ENCODE results near the gene AHI1.

- TF ChIP-seq, protein P1, sequence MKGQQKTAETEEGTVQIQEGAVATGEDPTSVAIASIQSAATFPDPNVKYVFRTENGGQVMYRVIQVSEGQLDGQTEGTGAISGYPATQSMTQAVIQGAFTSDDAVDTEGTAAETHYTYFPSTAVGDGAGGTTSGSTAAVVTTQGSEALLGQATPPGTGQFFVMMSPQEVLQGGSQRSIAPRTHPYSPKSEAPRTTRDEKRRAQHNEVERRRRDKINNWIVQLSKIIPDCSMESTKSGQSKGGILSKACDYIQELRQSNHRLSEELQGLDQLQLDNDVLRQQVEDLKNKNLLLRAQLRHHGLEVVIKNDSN (CRISPR knock-in tag; IDR thresholded peaks at IDR 0.05), result no peak
- TF ChIP-seq MAX (CRISPR knock-in tag; IDR thresholded peaks at IDR 0.05) (no peak), ESRRA (CRISPR knock-in tag; IDR thresholded peaks at IDR 0.05; ENCODE audit: borderline replicate concordance) (no peak), TCF7 (CRISPR knock-in tag; IDR thresholded peaks at IDR 0.05; ENCODE audit: low read depth) (no peak), RELA (CRISPR knock-in tag; IDR thresholded peaks at IDR 0.05; ENCODE audit: borderline replicate concordance) (no peak), ZBTB21 (CRISPR knock-in tag; IDR thresholded peaks at IDR 0.05; ENCODE audit: borderline replicate concordance) (no peak), AR (CRISPR knock-in tag; IDR thresholded peaks at IDR 0.05) (no peak), ATF3 (CRISPR knock-in tag; conservative IDR thresholded peaks at IDR 0.05) (no peak), FOXK1 (CRISPR knock-in tag; IDR thresholded peaks at IDR 0.05) (no peak), TEAD4 (CRISPR knock-in tag; IDR thresholded peaks at IDR 0.05) (no peak)
- TF ChIP-seq, protein P2, sequence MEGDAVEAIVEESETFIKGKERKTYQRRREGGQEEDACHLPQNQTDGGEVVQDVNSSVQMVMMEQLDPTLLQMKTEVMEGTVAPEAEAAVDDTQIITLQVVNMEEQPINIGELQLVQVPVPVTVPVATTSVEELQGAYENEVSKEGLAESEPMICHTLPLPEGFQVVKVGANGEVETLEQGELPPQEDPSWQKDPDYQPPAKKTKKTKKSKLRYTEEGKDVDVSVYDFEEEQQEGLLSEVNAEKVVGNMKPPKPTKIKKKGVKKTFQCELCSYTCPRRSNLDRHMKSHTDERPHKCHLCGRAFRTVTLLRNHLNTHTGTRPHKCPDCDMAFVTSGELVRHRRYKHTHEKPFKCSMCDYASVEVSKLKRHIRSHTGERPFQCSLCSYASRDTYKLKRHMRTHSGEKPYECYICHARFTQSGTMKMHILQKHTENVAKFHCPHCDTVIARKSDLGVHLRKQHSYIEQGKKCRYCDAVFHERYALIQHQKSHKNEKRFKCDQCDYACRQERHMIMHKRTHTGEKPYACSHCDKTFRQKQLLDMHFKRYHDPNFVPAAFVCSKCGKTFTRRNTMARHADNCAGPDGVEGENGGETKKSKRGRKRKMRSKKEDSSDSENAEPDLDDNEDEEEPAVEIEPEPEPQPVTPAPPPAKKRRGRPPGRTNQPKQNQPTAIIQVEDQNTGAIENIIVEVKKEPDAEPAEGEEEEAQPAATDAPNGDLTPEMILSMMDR (IDR thresholded peaks at IDR 0.05), result no peak
These were observed 212.4 kb downstream of the AHI1 start for GRCh38 chr6:135285165-135285564.

Measured in WTC11 (cell line).